Hematopoietic multipotent progenitor cell treated with erythropoietin and hydrocortisone succinate and interleukin-3 and kit ligand, for 6 days (in vitro differentiated cells): ENCODE results near the gene ITPRIP.

Source experiments
- DNase-seq: peaks from one replicate; pipeline ENCODE4 v3.0.0-alpha.2; 2015

Gene ITPRIP

GRCh38 chr10:104325436-104326435 lies 12.5 kb downstream of the ITPRIP start:
- DNase-seq = no peak

GRCh38 chr10:104324931-104325330 lies 13.3 kb downstream of the ITPRIP start:
- DNase-seq = no peak

DNA sequence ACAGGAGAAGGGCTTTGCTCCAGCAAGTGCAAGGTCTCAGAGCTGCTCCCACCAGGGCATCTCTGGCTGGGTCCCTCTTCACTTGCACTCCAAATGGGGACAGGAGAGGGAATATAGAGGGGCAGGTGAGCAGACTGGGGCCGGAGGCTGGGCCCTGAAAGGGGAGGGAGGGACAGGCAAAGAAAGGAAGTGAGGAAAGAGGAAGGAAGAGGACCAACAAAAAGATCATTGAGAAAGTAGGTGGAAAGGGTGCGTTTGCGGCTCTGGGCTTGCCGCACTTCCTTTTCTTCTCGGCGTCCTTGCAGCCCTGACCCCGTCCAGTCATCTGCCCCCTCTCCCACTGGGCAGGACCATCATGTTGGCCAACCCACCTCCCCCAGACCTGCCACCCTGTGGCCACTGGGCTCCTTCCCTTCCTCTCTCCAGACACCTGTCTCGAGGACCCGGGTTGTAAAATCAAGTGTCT lies 14.0 kb downstream of the ITPRIP start:
- DNase-seq = peak; percentile 57

- DNase-seq = no peak
Observed at GRCh38 chr10:104323760-104324201, 14.5 kb downstream of the ITPRIP start.

- no peak for DNase-seq
Observed at GRCh38 chr10:104323085-104323484, 15.2 kb downstream of the ITPRIP start.

GRCh38 chr10:104322416-104322782 lies 15.9 kb downstream of the ITPRIP start:
- no peak for DNase-seq

- no peak for DNase-seq
Observed at GRCh38 chr10:104321725-104322415, 16.4 kb downstream of the ITPRIP start.

- no peak for DNase-seq
Observed at GRCh38 chr10:104321226-104321625, 17.0 kb downstream of the ITPRIP start.

- no peak for DNase-seq
Observed at GRCh38 chr10:104318810-104319741, 19.2 kb downstream of the ITPRIP start.

- DNase-seq = no peak
Observed at GRCh38 chr10:104318326-104318725, 19.9 kb downstream of the ITPRIP start.

- DNase-seq = no peak
Observed at GRCh38 chr10:104317726-104318299, 20.5 kb downstream of the ITPRIP start.

DNA sequence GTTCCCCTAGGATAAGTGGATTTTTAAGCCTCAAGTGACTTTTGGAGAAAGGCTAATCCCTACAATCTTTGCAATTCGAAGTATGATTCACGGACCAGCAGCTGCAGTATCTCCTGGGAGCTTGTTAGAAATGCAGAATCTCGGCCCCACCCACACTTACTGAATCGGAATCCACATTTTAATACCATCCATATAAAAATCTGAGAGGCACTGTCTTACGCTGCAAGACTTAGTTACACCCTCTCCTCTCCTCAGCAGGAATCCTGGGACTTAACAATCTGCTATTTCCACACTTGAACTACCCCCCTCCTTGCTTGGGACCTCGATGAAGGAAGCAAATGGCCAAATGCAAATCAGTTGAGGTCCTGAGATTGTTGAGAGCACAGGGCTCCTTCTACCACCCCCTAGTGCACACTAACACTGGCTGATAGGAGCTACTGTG lies 21.0 kb downstream of the ITPRIP start:
- no peak for DNase-seq

DNA sequence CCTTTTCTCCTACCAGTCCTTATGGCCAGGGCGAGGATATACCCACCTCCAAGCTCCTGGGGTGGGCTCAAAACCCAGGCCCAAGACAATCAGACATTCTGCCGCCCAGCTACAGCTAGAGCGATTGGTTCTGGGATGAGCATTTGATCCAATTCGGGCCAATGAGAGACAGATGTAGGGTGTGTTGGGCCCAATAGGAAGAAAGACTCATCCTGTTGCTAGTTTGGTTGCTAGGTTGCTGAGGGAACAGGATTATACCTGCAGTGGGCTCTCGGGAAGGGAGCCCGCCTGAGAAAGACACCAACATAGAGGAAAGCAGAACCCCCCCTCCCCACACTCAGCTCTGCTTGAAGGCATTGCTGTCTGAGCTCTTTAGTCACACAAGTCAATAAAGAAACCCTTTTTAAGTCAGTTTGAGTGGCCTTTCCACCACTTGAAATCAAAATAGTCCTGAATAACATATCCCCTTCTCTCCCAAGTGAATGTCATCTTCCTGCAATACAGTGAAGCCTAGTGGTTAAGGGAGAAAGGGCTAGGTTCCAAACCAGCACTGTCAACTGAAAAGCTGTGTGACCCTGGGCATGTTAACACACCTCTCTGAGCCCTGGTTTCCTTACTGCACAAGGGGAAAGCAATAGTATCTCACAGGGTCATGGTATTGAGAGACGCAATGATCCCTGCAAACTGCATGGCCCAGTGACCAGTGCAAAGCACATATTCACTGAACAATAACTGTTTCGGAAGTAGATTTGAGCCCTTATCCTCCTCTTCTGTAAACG lies 21.8 kb downstream of the ITPRIP start:
- no peak for DNase-seq

DNA sequence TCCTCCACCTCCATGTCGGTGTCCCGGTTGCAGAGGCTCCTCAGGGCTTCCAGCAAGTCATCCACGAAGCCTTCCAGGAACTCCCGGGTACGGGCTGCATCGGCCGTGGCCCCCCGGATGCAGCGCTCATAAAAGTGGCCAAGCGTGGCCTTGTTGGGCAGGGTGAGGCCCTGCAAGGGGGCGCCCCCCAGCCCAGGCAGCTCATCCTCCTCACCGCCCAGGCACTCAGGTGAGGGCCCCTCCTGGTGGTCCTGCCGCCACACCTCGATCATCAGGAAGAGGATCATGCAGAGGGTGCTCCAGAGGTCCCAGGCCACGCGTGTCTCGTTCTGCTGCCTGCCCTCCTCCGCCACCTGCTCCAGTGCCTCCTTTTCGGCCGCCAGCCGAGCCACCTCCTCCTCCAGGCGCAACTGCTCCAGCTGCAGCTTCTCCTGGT lies 22.8 kb downstream of the ITPRIP start:
- DNase-seq = no peak

DNA sequence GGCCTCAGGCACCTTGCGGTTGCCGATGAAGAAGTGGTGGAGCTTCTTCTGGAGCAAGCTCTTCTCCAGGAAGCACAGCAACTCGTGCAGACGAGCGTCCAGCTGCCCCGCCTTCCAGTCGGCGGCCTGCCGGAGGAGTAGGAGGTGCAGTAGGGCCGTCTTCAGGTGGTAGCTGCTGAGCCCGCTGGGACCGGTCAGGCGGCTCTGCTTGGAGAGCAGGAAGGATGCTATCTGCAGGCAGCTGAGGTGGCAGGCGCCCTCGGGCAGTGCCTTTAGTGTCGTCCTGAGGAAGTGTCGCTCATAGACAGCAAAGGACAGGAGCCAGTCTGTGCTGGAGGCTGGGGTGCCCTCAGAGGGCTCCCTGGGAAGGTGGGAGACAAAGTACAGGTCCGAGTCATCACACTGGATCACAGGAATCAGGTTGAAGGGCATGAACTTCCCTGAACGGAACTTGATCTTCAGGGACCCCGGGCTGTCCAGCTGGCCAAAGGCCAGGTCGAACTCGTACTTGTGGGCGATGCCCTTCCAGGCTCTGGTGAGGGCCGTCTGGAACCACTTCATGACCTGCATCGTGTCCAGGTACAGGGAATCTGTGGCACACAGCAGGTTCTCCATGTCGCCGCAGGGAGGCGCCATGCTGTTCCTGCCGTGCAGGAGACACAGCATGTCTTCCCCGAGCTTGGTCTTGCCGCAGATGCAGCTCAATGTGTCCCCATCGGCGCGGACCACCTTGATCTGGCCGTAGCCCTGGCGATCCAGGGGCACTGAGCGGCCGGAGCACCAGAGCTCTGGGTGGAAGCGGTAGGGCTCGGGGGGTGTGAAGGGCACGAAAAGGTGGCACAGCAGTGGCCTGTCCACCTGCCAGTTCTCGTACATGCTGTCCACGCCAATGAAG lies 23.4 kb downstream of the ITPRIP start:
- no peak for DNase-seq

DNA sequence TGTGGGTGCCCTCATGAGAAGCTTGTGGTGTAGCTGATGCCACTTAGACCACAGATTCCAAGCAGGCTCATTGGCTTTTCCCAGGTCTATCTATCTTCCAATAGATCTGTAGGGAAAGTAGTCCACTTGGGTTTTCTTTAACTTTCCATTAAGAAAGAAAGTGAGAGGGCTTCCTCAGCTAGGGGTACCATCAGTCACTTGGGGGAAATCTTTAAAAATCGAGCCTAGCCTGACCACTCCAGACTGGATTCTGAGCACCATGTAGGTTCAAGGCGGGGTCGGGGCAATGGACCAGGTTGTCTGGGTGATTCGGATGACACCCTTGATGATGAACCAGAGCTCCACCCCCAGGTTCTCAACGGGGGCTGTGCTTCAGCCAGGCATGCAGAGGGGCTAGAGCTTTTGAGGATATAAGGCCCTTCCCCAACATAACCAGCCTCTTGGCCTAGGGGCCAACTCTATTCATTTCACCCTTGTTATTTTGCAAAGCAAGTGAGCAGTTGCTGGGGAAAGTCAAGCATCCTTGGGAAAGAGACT lies 27.0 kb downstream of the ITPRIP start:
- no peak for DNase-seq

DNA sequence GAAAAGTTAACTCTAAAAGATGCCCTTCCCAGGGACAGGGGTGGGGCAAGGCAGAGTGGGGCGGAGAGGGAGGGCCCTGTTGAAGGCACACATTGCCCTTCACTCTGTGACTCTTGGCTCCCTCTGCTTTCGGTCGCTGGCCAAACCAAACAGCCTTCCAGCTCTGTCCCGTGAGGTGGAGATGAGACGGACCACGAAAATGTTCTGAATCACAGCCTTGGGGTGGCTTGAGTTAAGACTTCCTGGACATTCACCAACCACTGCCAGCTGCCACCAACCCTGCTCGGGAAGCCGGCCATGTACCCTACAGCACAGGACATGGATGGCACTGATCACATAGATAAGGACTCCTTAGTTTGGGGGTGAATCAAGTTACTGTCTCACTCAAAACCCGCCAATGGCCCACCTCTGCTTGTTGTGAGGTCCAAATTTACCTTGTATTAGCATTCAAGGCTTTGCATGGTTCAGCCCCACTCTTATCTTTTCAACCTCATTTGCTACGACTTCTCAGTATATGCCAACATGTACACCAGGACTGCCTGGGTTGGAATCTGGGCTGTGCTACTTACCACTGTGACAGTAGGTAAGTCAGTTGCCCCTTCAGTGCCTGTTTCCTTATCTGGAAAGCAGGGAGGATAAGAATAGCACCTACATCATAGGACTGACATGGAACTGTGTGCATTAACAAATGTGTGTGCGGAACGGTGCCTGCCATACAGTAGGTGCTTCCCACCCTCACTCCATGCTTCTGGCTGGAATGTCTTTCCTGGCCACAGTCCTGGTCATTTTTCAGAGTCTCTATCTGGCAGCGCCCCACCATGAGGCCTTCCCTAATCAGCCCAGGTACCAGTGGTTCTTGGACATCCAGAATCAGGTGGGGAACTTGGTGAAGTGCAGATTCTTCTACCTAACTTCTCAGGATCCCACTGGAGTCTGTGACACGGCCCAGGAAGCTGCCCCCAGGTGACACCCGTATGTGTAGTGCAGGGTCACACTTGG lies 28.0 kb downstream of the ITPRIP start:
- DNase-seq = peak; percentile 42

- no peak for DNase-seq
Observed at GRCh38 chr10:104308439-104308903, 29.8 kb downstream of the ITPRIP start.
